Ovary (tissue), 9 donors: ENCODE results near the gene OR2V1. TPM values are rescaled to one million over a fixed set of nuclear protein-coding genes. Genes with fewer than 3 reads are reported as not detected.

Experiments used
- DNase-seq, 5 donors: peaks; one replicate each; pipeline ENCODE4 v3.0.0-alpha.2; 2019 to 2020
- H3K27ac ChIP-seq, 2 donors: fragments of 200-600 bp; one replicate each; pipeline versions ENCODE4 v1.5.1 to v1.8.0; 2019 to 2022
- H3K27me3 ChIP-seq: fragments of 200-600 bp; one replicate; pipeline ENCODE4 v1.8.0; 2022
- H3K36me3 ChIP-seq: fragments of 200-600 bp; sonication (generic); one replicate; pipeline ENCODE4 v1.5.1; 2019
- H3K4me1 ChIP-seq: one replicate; pipeline ENCODE4 v1.8.1; 2013; ENCODE audit warnings: mild to moderate bottlenecking, moderate library complexity; ENCODE audit not compliant: insufficient read depth
- H3K4me3 ChIP-seq: fragments of 200-600 bp; sonication (generic); one replicate; pipeline ENCODE4 v1.5.1; 2017
- H3K9me3 ChIP-seq, 2 donors: fragments of 200-600 bp in 1 of 2; sonication (generic) in 1 of 2; one replicate each; pipeline versions ENCODE4 v1.5.1 to v1.8.1; 2013 to 2019; ENCODE audit warnings: mild to moderate bottlenecking in 1 of 2, moderate library complexity in 1 of 2
- EP300 ChIP-seq: sonication (generic); formaldehyde crosslinking; IDR thresholded peaks from one replicate; pipeline ENCODE4 v1.6.1; 2017; ENCODE audit warnings: antibody characterized with exemption
- POLR2A ChIP-seq: fragments of 450-650 bp; IDR thresholded peaks from one replicate; pipeline ENCODE4 v1.6.1; 2017; ENCODE audit warnings: antibody characterized with exemption, mild to moderate bottlenecking, moderate library complexity
- WGBS, 3 donors: extraction: QIAGEN DNeasy Blood & Tissue Kit in 1 of 3; methylation state at CpG; one replicate each; pipeline versions ENCODE4 v1.1.5 to v1.1.7; 2013 to 2017; 5-methylcytosine and 5-hydroxymethylcytosine counted together
- intact Hi-C, 4 donors: fragments of 100-400 bp; cut with DNase I; formaldehyde crosslinking; loops; one replicate each; pipeline versions ENCODE4 v1.11.0 to v1.15.1; 2022 to 2023
- polyA plus RNA-seq, 2 donors: library from polyadenylated mRNA; stranded (reverse); fragments of 200-250 nt in 1 of 2; fragments of 350-450 nt in 1 of 2; fragmentation: Illumina TruSeq in 1 of 2; extraction: RNeasy Lipid Tissue Mini Kit (QIAGEN cat#74804) in 1 of 2; gene quantifications; one replicate each; pipeline ENCODE4 v1.2.3, GENCODE V29; 2013 to 2014
- total RNA-seq, 7 donors: library from RNA; depleted of rRNA in 2 of 7; stranded (reverse); fragments of >200 nt in 2 of 7; fragmentation: NEBNext Ultra II Directional in 3 of 7; extraction: Animal tissue kit (Norgen Biotek cat#: 25700) in 3 of 7; gene quantifications; one replicate each; pipeline versions ENCODE4 v1.1.0 to v1.2.4, GENCODE V29; 2016 to 2023
- TF ChIP-seq, protein P1 (sequence below), 3 donors: fragments of 450-650 bp in 2 of 3; fragments of 200-600 bp in 1 of 3; IDR thresholded peaks; one replicate each; pipeline versions ENCODE4 v1.5.1 to v1.8.0; 2016 to 2022; ENCODE audit warnings: antibody characterized with exemption in 3 of 3, mild to moderate bottlenecking in 1 of 3
- donor health status: DM: no; HTN: no; CAD: no; lungs with moderate emphysema.
- donor health status: DM: no; HTN: no; CAD: no.
- donor health status: Bipolar disorder and iron deficiency.
- donor health status: DM: yes; HTN: yes; CAD: no.
- donor health status: DM: no; HTN: no; CAD: no.
- donor health status: DM: yes; HTN: yes; CAD: no.

Gene OR2V1
- total and polyA plus RNA-seq, 9 donors = not detected

DNA sequence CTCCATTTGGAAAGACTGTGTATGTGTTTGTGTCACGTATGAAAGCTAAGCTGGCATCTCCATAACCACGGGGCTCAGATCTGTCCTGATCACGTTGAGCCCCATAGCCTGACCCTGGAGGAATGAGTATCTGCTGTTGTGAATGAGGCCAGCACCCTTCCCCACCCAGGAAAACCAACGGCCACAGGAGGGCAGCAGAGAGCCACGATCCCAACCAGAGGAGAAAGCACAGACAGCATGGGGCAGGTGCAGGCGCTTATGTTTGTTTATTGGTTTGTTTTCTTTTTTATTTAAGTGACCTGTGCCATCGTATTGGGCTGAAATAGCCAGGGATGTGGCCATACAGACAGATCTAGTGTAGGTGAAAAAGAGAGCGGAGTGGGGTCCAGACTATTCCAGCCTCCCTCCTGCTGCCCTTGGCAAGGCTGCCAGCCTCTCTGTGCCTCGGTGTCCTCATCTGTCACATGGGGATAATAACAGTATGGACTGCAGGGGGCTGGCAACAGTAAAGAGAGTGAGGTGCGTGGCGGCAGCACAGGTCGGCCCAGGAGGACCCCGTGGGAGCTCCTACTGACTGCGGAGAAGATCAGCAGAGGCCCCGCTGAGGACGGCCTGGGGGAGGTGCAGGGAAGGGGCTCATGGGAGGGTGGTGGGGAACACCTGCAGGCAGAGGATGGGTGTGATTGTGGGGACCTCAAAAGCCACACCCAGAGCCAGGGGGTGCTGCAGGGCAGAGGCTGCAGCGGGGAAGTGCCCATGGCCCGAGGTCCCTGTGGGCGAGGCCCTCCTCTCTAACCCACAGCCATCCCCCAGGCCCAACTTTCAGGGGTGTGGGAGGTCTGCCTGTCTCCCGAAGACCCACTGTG lies 28.6 kb upstream of the OR2V1 start:
- H3K36me3 ChIP-seq = no peaks in the 10 kb centered on the region
- DNase-seq = peak; percentile 82 to 93 (median 90)
- intact Hi-C loops = loop anchor here in 2 of 4 donors (5.0 to 10.0 kb wide), 2 partner anchors 375 to 377 kb away; no protein-coding TSS in a partner anchor
- TF ChIP-seq, protein P1, sequence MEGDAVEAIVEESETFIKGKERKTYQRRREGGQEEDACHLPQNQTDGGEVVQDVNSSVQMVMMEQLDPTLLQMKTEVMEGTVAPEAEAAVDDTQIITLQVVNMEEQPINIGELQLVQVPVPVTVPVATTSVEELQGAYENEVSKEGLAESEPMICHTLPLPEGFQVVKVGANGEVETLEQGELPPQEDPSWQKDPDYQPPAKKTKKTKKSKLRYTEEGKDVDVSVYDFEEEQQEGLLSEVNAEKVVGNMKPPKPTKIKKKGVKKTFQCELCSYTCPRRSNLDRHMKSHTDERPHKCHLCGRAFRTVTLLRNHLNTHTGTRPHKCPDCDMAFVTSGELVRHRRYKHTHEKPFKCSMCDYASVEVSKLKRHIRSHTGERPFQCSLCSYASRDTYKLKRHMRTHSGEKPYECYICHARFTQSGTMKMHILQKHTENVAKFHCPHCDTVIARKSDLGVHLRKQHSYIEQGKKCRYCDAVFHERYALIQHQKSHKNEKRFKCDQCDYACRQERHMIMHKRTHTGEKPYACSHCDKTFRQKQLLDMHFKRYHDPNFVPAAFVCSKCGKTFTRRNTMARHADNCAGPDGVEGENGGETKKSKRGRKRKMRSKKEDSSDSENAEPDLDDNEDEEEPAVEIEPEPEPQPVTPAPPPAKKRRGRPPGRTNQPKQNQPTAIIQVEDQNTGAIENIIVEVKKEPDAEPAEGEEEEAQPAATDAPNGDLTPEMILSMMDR (IDR thresholded peaks at IDR 0.05) = peak; percentile 63 to 81 (median 66)
- TF ChIP-seq EP300 (no peak), POLR2A (no peak)
- H3K9me3 ChIP-seq = no peaks in the 10 kb centered on the region
- peaks cover 4% of the 10 kb centered on the region for H3K4me1 ChIP-seq
- peak overlapping the region in 1 of 2 donors; percentile 64 for H3K27ac ChIP-seq
- WGBS, 3 donors = 43 to 49% (median 48%) methylated on average over 20 of the region's 20 CpGs
- H3K4me3 ChIP-seq = no peak overlapping the region
- no peaks in the 10 kb centered on the region for H3K27me3 ChIP-seq

DNA sequence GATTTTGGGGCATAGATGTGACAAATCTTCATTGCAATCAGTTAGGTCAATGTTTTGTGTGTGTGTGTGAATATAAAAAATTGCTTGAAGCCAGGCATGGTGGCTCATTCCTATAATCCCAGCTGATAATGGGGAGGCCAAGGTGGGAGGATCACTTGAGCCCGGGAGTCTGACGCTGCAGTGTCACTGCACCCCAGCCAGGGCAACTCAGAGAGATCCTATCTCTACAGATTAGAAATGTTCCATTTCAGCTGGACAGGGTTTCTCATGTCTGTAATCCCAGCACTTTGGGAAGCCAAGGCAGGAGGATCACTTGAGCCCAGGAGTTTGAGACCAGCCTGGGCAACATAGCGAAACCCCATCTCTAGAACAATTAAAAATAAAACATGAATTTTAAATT lies 27.9 kb upstream of the OR2V1 start:
- intact Hi-C loops = loop anchor here in 2 of 4 donors (5.0 to 10.0 kb wide), 2 partner anchors 374 to 377 kb away; no protein-coding TSS in a partner anchor
- Histone ChIP-seq H3K4me1 (peaks cover 4% of the 10 kb centered on the region), H3K27me3 (no peaks in the 10 kb centered on the region), H3K9me3 (no peaks in the 10 kb centered on the region), H3K36me3 (no peaks in the 10 kb centered on the region), H3K4me3 (no peak overlapping the region), H3K27ac (no peak overlapping the region)
- no peak for TF ChIP-seq EP300
- TF ChIP-seq, protein P1 (IDR thresholded peaks at IDR 0.05) = no peak
- TF ChIP-seq POLR2A = no peak
- WGBS, 3 donors = 70 to 72% (median 71%) methylated on average over 3 of the region's 3 CpGs
- DNase-seq = no peak

DNA sequence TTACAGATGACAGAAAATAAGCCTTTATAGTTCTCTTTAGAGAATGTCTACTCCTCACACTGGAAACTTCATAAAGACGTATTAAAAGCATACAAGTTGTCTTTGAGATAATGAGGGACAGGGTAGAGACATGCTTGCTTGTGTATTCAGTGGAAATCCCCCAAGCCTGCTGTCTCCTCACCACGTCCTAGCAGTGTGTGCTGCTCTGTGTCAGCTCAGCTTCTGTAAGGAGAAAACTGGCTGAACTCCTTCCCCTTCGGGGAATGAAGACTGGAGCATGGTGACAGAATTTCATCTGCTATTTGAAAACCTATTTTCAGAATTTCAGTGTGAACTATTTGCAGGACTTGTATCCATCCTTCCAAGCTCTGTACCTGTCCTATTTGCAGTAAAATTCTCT lies 25.8 kb upstream of the OR2V1 start:
- Histone ChIP-seq H3K4me1 (peaks cover 4% of the 10 kb centered on the region), H3K36me3 (no peaks in the 10 kb centered on the region), H3K9me3 (no peaks in the 10 kb centered on the region), H3K27ac (no peak overlapping the region), H3K4me3 (no peak overlapping the region), H3K27me3 (no peaks in the 10 kb centered on the region)
- TF ChIP-seq EP300 = no peak
- no peak for TF ChIP-seq POLR2A
- TF ChIP-seq, protein P1 (IDR thresholded peaks at IDR 0.05) = no peak
- 36 to 40% (median 39%) methylated on average over 3 of the region's 3 CpGs for WGBS, 3 donors
- intact Hi-C loops = loop anchor here in 2 of 4 donors (5.0 to 10.0 kb wide), 2 partner anchors 372 to 374 kb away; no protein-coding TSS in a partner anchor
- DNase-seq = no peak

DNA sequence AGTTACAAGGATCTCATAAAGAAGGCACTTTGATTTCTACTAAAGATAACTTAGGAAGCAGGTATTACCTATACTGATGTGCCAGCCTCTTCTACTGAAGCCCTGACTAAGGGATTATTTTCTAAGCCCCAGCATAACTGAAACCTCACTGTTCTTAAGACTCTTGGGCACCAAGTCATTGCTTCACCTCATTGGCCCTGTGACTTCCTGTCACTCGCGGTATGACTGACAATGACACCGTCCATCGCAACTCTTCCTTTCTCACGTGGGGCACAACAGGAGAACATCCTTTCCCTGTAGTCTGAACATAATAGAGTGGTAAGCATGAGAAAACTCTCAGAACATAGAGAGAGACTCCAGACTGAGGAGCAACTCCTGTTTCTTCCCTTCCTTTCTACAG lies 22.8 kb upstream of the OR2V1 start:
- DNase-seq = no peak
- Histone ChIP-seq H3K4me1 (no peaks in the 10 kb centered on the region), H3K4me3 (no peak overlapping the region), H3K27ac (no peak overlapping the region), H3K9me3 (no peaks in the 10 kb centered on the region), H3K36me3 (no peaks in the 10 kb centered on the region), H3K27me3 (no peaks in the 10 kb centered on the region)
- 69 to 86% (median 73%) methylated on average over 5 of the region's 5 CpGs for WGBS, 3 donors
- intact Hi-C loops = loop anchor here in 1 of 4 donors (10.0 kb wide), 1 partner anchor 369 kb away; no protein-coding TSS in a partner anchor
- TF ChIP-seq EP300 = no peak
- TF ChIP-seq, protein P1 (IDR thresholded peaks at IDR 0.05) = no peak
